ENCODE results near the gene CHSY1.

Gene CHSY1

DNA sequence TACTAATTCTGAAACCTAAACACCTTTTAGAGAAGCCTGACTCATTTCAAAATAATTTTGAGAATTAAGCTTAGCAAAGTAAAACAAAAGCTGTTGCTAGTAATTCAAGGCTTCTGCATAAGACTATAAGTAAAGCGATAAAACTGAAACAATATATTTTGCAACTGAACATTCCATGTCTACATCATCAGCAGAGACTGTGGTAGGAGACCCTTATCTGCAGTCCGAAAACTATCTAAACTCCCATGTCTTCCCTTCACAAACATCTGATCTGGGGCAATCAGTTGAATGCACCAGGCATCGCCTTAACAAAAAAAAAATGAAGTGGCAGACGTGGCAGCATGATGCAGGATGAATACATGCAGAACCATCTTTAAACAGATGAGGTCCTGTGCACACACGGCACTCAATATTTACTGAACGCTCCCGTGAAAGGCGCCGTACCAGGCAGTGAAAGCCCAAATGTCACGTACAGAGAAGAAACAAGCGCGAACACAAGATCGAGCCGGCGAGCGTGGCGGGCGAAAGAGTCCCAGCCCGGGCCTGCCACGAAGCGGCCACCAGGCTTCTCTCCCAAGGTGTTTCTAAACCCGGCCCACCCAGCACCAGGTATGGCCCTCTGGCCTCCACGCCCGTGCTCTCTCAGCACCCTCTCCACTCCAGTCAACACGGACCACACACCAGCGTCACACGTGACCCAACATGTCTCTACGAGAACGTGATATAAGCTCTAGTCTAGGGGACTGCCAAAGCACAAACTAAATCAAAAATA lies 63.0 kb downstream of the CHSY1 start:
- Histone ChIP-seq H3K27me3 (ENCODE audit: insufficient read depth, low read length) (no peaks in the 10 kb centered on the region), H2AFZ (ENCODE audit: insufficient read depth, low read length, poor library complexity) (no peak overlapping the region), H2BK120ac (ENCODE audit: insufficient read depth, low read length, poor library complexity) (peak overlapping the region; percentile 45), H3K4ac (ENCODE audit: low read depth, low read length) (no peak overlapping the region), H3K18ac (ENCODE audit: low read length) (peak overlapping the region; percentile 56), H3K36me3 (ENCODE audit: control insufficient read depth in 1 of 2, insufficient read depth in 2 of 2, low read length in 2 of 2) (no peaks in the 10 kb centered on the region), H3K4me2 (ENCODE audit: low read length) (no peak overlapping the region), H2AK5ac (ENCODE audit: low read length) (no peak overlapping the region), H3K9ac (ENCODE audit: low read length) (no peak overlapping the region), H3K27ac (ENCODE audit: low read depth, low read length) (no peak overlapping the region), H4K12ac (ENCODE audit: low read depth, low read length) (no peak overlapping the region), H3K9me3 (ENCODE audit: insufficient read depth, low read depth, low read length) (no peaks in the 10 kb centered on the region), H3K79me1 (ENCODE audit: low read length) (peaks cover 3% of the 10 kb centered on the region), H3K14ac (ENCODE audit: low read length) (no peak overlapping the region), H2BK12ac (ENCODE audit: low read length) (no peak overlapping the region), H3K79me2 (ENCODE audit: control insufficient read depth, insufficient read depth, low read length, poor library complexity) (peaks cover 2% of the 10 kb centered on the region), H3K4me1 (ENCODE audit: control insufficient read depth in 1 of 2, insufficient read depth in 2 of 2, low read length in 2 of 2) (peaks cover 8 to 12% of the 10 kb centered on the region in 2 experiments), H3K23ac (ENCODE audit: low read length) (no peak overlapping the region), H4K91ac (ENCODE audit: low read depth, low read length) (no peak overlapping the region), H2BK5ac (ENCODE audit: low read depth, low read length, poor library complexity) (no peak overlapping the region), H4K8ac (ENCODE audit: low read depth, low read length) (no peak overlapping the region), H3K4me3 (ENCODE audit: low read depth, low read length) (no peak overlapping the region)
- DNase-seq = peak; percentile 55 to 90
- WGBS (ENCODE audit: extremely low coverage, insufficient coverage, insufficient read length) = no CpG with 5 or more reads among the region's 29 CpGs

DNA sequence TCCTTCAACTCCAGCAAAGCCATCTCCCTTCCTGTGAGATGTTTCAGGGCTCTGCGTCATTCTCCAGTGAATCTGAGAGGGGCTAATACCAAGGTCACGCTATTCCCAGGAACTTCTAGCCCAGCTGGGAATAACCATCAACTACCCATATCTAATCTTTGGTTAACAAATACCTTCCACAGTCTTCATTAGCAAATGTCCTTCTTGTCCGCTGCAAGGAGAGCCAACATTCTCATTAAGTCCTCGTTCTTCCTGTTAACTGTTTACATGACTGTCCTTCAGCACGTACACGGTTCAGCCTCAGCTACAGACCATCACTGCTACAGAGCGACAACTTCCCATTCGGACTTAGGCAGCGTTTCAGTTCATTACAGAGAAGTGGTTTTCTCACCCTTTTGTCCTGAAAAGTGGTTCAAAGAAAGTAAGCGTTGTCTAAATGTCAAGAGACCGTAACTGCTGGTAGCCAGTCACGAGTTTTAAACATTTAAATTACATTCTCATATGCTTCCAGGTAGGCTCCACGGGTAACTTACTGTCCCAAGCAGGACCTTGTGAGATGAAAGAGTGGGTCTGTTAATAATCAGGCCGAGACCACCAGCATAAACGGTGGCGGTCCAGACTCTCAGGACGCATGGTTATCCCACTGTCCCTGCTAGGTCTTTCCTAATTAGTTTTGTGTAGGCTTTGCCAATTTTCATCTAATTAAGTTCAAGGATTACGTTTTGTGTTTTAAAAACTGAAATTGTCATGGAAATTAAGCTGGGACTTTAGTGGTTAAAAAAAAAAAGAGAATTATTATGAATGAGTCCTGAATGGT lies 63.8 kb downstream of the CHSY1 start:
- Histone ChIP-seq H2AFZ (ENCODE audit: insufficient read depth, low read length, poor library complexity) (no peak overlapping the region), H2AK5ac (ENCODE audit: low read length) (no peak overlapping the region), H3K4me3 (ENCODE audit: low read depth, low read length) (no peak overlapping the region), H2BK12ac (ENCODE audit: low read length) (no peak overlapping the region), H3K79me2 (ENCODE audit: control insufficient read depth, insufficient read depth, low read length, poor library complexity) (peaks cover 2% of the 10 kb centered on the region), H4K12ac (ENCODE audit: low read depth, low read length) (no peak overlapping the region), H3K79me1 (ENCODE audit: low read length) (peaks cover 3% of the 10 kb centered on the region), H4K91ac (ENCODE audit: low read depth, low read length) (no peak overlapping the region), H3K27me3 (ENCODE audit: insufficient read depth, low read length) (no peaks in the 10 kb centered on the region), H3K9me3 (ENCODE audit: insufficient read depth, low read depth, low read length) (no peaks in the 10 kb centered on the region), H4K8ac (ENCODE audit: low read depth, low read length) (no peak overlapping the region), H3K18ac (ENCODE audit: low read length) (no peak overlapping the region), H3K14ac (ENCODE audit: low read length) (no peak overlapping the region), H2BK120ac (ENCODE audit: insufficient read depth, low read length, poor library complexity) (no peak overlapping the region), H3K9ac (ENCODE audit: low read length) (no peak overlapping the region), H3K27ac (ENCODE audit: low read depth, low read length) (no peak overlapping the region), H2BK5ac (ENCODE audit: low read depth, low read length, poor library complexity) (no peak overlapping the region), H3K36me3 (ENCODE audit: control insufficient read depth in 1 of 2, insufficient read depth in 2 of 2, low read length in 2 of 2) (no peaks in the 10 kb centered on the region), H3K4me2 (ENCODE audit: low read length) (no peak overlapping the region), H3K4ac (ENCODE audit: low read depth, low read length) (peak overlapping the region; percentile 25), H3K4me1 (ENCODE audit: control insufficient read depth in 1 of 2, insufficient read depth in 2 of 2, low read length in 2 of 2) (peaks cover 8 to 12% of the 10 kb centered on the region in 2 experiments), H3K23ac (ENCODE audit: low read length) (no peak overlapping the region)
- no CpG with 5 or more reads among the region's 18 CpGs for WGBS (ENCODE audit: extremely low coverage, insufficient coverage, insufficient read length)
- peak in 1 of 2 donors; percentile 65 for DNase-seq

DNA sequence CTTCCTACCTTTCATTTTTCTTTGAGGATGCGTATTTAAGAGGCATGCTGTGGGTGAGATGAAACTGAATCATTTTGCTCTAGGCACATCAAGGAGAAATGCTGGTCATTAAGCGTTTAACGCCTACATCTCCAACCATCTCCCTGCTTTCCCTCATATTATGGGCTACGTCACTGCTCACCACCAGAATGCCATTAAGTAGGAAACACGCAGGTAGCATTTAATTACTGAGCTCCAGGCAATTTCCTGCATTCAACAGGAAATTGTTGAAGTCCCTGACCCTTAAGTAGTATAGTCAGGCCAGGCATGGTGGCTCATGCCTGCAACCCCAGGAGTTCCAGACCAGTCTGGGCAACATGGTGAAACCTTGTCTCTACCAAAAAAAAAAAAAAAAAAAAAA lies 66.1 kb downstream of the CHSY1 start:
- peak; percentile 96 to 100 for DNase-seq
- Histone ChIP-seq H4K91ac (ENCODE audit: low read depth, low read length) (no peak overlapping the region), H2BK5ac (ENCODE audit: low read depth, low read length, poor library complexity) (no peak overlapping the region), H3K4me1 (ENCODE audit: control insufficient read depth in 1 of 2, insufficient read depth in 2 of 2, low read length in 2 of 2) (peaks cover 8 to 12% of the 10 kb centered on the region in 2 experiments), H2BK12ac (ENCODE audit: low read length) (no peak overlapping the region), H3K79me1 (ENCODE audit: low read length) (peaks cover 3% of the 10 kb centered on the region), H3K14ac (ENCODE audit: low read length) (no peak overlapping the region), H3K9me3 (ENCODE audit: insufficient read depth, low read depth, low read length) (no peaks in the 10 kb centered on the region), H3K4ac (ENCODE audit: low read depth, low read length) (no peak overlapping the region), H3K9ac (ENCODE audit: low read length) (no peak overlapping the region), H3K18ac (ENCODE audit: low read length) (no peak overlapping the region), H2AK5ac (ENCODE audit: low read length) (no peak overlapping the region), H4K12ac (ENCODE audit: low read depth, low read length) (no peak overlapping the region), H3K27me3 (ENCODE audit: insufficient read depth, low read length) (no peaks in the 10 kb centered on the region), H3K4me3 (ENCODE audit: low read depth, low read length) (no peak overlapping the region), H3K79me2 (ENCODE audit: control insufficient read depth, insufficient read depth, low read length, poor library complexity) (peaks cover 2% of the 10 kb centered on the region), H3K23ac (ENCODE audit: low read length) (no peak overlapping the region), H2AFZ (ENCODE audit: insufficient read depth, low read length, poor library complexity) (no peak overlapping the region), H4K8ac (ENCODE audit: low read depth, low read length) (no peak overlapping the region), H3K4me2 (ENCODE audit: low read length) (no peak overlapping the region), H3K36me3 (ENCODE audit: control insufficient read depth in 1 of 2, insufficient read depth in 2 of 2, low read length in 2 of 2) (peaks cover 2 to 3% of the 10 kb centered on the region in 2 experiments), H3K27ac (ENCODE audit: low read depth, low read length) (no peak overlapping the region), H2BK120ac (ENCODE audit: insufficient read depth, low read length, poor library complexity) (no peak overlapping the region)
- WGBS (ENCODE audit: extremely low coverage, insufficient coverage, insufficient read length) = no CpG with 5 or more reads among the region's 5 CpGs

DNA sequence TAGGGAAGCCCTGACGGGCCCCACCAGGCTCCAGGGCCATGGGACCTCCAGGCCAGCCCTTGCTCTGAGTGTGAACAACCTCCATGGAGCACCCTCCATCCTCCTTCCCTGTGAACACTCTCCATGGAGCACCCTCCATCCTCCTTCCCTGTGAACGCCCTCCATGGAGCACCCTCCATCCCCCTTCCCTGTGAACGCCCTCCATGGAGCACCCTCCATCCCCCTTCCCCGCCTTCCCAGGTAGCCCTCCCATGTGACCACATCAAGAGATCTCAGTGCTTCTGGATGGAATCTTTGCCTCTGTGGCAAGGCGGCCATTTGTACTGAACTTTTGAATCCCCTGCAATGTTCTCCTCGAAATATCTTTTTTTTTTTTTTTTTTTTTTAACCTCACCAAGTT lies 66.5 kb downstream of the CHSY1 start:
- peaks cover 2 to 3% of the 10 kb centered on the region in 2 experiments for H3K36me3 ChIP-seq (ENCODE audit: control insufficient read depth in 1 of 2, insufficient read depth in 2 of 2, low read length in 2 of 2)
- no peak for DNase-seq
- H3K4me3 ChIP-seq (ENCODE audit: low read depth, low read length) = no peak overlapping the region
- H3K27ac ChIP-seq (ENCODE audit: low read depth, low read length) = no peak overlapping the region
- H3K27me3 ChIP-seq (ENCODE audit: insufficient read depth, low read length) = no peaks in the 10 kb centered on the region
- peak overlapping the region; percentile 35 for H3K4ac ChIP-seq (ENCODE audit: low read depth, low read length)
- H2BK120ac ChIP-seq (ENCODE audit: insufficient read depth, low read length, poor library complexity) = no peak overlapping the region
- no CpG with 5 or more reads among the region's 6 CpGs for WGBS (ENCODE audit: extremely low coverage, insufficient coverage, insufficient read length)
- H2BK5ac ChIP-seq (ENCODE audit: low read depth, low read length, poor library complexity) = no peak overlapping the region
- peak overlapping the region; percentile 79 for H3K18ac ChIP-seq (ENCODE audit: low read length)
- no peaks in the 10 kb centered on the region for H3K9me3 ChIP-seq (ENCODE audit: insufficient read depth, low read depth, low read length)
- H4K91ac ChIP-seq (ENCODE audit: low read depth, low read length) = no peak overlapping the region
- H4K12ac ChIP-seq (ENCODE audit: low read depth, low read length) = no peak overlapping the region
- H3K79me2 ChIP-seq (ENCODE audit: control insufficient read depth, insufficient read depth, low read length, poor library complexity) = peaks cover 2% of the 10 kb centered on the region
- H4K8ac ChIP-seq (ENCODE audit: low read depth, low read length) = peak overlapping the region; percentile 48
- H3K4me1 ChIP-seq (ENCODE audit: control insufficient read depth in 1 of 2, insufficient read depth in 2 of 2, low read length in 2 of 2) = peaks cover 8 to 12% of the 10 kb centered on the region in 2 experiments
- H3K4me2 ChIP-seq (ENCODE audit: low read length) = no peak overlapping the region
- H3K79me1 ChIP-seq (ENCODE audit: low read length) = peaks cover 3% of the 10 kb centered on the region
- no peak overlapping the region for H3K23ac ChIP-seq (ENCODE audit: low read length)
- no peak overlapping the region for H2AK5ac ChIP-seq (ENCODE audit: low read length)
- H2BK12ac ChIP-seq (ENCODE audit: low read length) = no peak overlapping the region
- H3K14ac ChIP-seq (ENCODE audit: low read length) = no peak overlapping the region
- no peak overlapping the region for H3K9ac ChIP-seq (ENCODE audit: low read length)
- no peak overlapping the region for H2AFZ ChIP-seq (ENCODE audit: insufficient read depth, low read length, poor library complexity)

All from trophoblast cell (in vitro differentiated cells and primary cell).